ENCODE measurements around the gene USP15. TPM values are rescaled to one million over a fixed set of nuclear protein-coding genes. Genes with fewer than 3 reads are reported as not detected.

The USP15 gene
- total and polyA plus RNA-seq, 3 experiments from 2014 or later: 59.5 to 99.0 (median 90.9) TPM

DNA sequence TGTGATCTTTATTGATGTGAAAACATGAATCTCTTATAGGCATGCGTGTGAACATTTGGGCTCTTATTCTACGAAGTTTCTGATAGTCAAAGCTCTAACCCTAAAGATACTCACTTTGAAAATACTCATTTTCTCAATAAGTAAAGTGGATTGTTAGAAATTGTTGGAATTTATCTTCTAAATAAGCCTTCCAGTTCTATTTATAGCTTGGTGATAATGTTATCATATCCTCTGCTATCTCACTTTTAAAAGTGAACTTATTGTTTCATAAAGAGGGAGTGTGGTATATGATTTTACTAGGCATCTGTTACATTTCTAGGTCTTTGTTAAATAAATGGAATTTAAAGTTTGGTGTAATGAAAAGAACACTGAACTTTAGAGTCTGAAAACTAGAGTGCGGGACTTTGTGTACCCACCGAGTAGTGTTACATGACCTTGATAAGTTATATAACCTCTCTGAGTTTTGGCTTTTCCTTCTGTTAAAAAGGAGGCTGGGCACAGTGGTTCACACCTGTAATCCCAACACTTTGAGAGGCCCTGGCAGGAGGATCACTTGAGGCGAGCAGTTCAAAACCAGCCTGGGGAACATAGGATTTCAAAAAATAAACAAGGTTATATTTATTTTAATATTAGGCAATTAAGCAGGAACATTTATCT, 13.6 kb downstream of the USP15 start:
- Histone ChIP-seq H3K4me1 (ENCODE audit: insufficient read depth, low read length) (peaks cover 72% of the 10 kb centered on the region), H3K27me3 (ENCODE audit: insufficient read depth, low read length, poor library complexity, severe bottlenecking) (no peaks in the 10 kb centered on the region), H3K9me3 (ENCODE audit: low read length) (no peaks in the 10 kb centered on the region), H3K4me3 (ENCODE audit: low read length) (no peak overlapping the region), H3K36me3 (ENCODE audit: insufficient read depth, low read length) (no peaks in the 10 kb centered on the region), H3K27ac (ENCODE audit: low read depth, low read length) (no peak overlapping the region)
- ChIA-PET CTCF (no interaction called here), POLR2A (no interaction called here)
- DNase-seq: no peak
- Mint-ChIP-seq H3K27me3 (peaks cover 0 to 1% of the 10 kb centered on the region in 2 donors), H3K4me3 (peak overlapping the region in 6 of 7 donors; percentile 14 to 47 (median 27)), H3K9me3 (no peaks in the 10 kb centered on the region), H3K27ac (peak overlapping the region in 4 of 8 donors; percentile 19 to 79 (median 54)), H3K4me1 (peaks cover 80 to 93% (median 89%) of the 10 kb centered on the region in 3 donors), H3K36me3 (peaks cover 0 to 11% (median 0%) of the 10 kb centered on the region in 3 donors)

DNA sequence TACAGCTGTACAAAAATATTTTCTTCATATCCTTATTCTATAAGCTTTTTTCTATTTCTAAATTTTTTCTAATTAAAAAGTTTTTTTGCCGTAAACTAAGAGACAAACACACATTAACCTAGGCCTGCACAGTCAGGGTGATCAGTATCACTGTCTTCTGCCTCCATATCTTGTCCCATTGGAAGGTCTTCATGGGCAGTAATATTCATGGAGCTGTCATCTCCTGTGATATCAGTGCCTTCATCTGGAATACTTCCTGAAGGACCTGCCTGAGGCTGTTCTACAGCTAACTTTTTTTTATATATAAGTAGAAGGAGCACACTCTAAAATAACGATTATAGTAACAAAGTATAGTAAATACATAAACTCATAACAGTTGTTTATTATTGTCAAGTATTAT, 17.8 kb downstream of the USP15 start:
- Histone ChIP-seq H3K36me3 (ENCODE audit: insufficient read depth, low read length) (no peaks in the 10 kb centered on the region), H3K27ac (ENCODE audit: low read depth, low read length) (no peak overlapping the region), H3K27me3 (ENCODE audit: insufficient read depth, low read length, poor library complexity, severe bottlenecking) (no peaks in the 10 kb centered on the region), H3K4me3 (ENCODE audit: low read length) (no peak overlapping the region), H3K4me1 (ENCODE audit: insufficient read depth, low read length) (peaks cover 71% of the 10 kb centered on the region), H3K9me3 (ENCODE audit: low read length) (no peaks in the 10 kb centered on the region)
- DNase-seq: no peak
- Mint-ChIP-seq H3K27me3 (peaks cover 0 to under 1% of the 10 kb centered on the region in 2 donors), H3K36me3 (peaks cover 0 to 9% (median 0%) of the 10 kb centered on the region in 3 donors), H3K4me3 (no peak overlapping the region), H3K27ac (no peak overlapping the region), H3K4me1 (peaks cover 81 to 93% (median 90%) of the 10 kb centered on the region in 3 donors), H3K9me3 (no peaks in the 10 kb centered on the region)
- POLR2A ChIA-PET: interaction anchor here (0.7 kb wide), 1 partner anchor 18 kb away, joined by 3 read pairs; the partner anchor contains the start of gene USP15
- CTCF ChIA-PET: interaction anchor here (1.0 kb wide), 1 partner anchor 10 kb away, joined by 3 read pairs; no protein-coding TSS in a partner anchor

DNA sequence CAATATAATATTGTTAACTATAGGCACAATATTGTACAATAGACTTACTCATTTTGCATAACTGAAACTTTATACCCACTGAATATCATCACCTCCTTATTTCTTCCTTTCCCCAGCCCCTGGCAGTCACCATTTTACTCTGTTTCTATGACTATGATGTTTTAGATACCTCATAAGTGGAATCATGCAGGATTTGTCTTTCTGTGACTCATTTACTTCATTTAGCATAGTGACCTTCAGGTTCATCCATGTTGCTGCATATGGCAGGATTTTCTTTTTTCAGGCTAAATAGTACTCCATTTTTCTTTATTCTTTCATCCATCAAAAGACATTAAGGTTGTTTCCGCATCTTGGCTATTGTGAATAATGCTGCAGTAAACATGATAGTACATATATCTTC, 18.9 kb downstream of the USP15 start:
- Mint-ChIP-seq H3K27me3 (no peaks in the 10 kb centered on the region), H3K4me3 (peak overlapping the region in 1 of 7 donors; percentile 5), H3K9me3 (no peaks in the 10 kb centered on the region), H3K4me1 (peaks cover 76 to 92% (median 89%) of the 10 kb centered on the region in 3 donors), H3K27ac (no peak overlapping the region), H3K36me3 (peaks cover 0 to 9% (median 0%) of the 10 kb centered on the region in 3 donors)
- Histone ChIP-seq H3K27ac (ENCODE audit: low read depth, low read length) (no peak overlapping the region), H3K9me3 (ENCODE audit: low read length) (no peaks in the 10 kb centered on the region), H3K4me3 (ENCODE audit: low read length) (no peak overlapping the region), H3K4me1 (ENCODE audit: insufficient read depth, low read length) (peaks cover 64% of the 10 kb centered on the region), H3K36me3 (ENCODE audit: insufficient read depth, low read length) (no peaks in the 10 kb centered on the region), H3K27me3 (ENCODE audit: insufficient read depth, low read length, poor library complexity, severe bottlenecking) (no peaks in the 10 kb centered on the region)
- POLR2A ChIA-PET: no interaction called here
- CTCF ChIA-PET: no interaction called here
- DNase-seq: no peak

DNA sequence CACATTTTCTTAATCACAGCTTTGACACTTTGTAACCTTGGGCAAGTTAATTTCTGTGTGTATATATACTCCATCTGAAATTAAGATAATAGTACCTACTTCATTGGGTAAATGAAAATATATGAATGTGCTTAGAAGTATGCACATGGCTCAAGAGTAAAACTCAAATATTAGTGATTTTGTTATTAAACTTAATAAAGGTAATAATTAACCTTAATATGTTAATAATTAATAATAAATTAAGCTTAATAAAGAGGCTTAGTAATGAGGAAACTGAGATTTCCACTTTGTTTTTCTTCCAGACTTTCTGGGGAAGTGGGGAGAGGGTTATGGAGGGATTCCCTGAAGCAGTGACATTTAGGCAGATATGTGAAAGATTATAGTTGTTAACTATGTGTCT, 19.8 kb downstream of the USP15 start:
- Mint-ChIP-seq H3K27me3 (no peaks in the 10 kb centered on the region), H3K4me3 (no peak overlapping the region), H3K4me1 (peaks cover 75 to 92% (median 88%) of the 10 kb centered on the region in 3 donors), H3K27ac (peak overlapping the region in 1 of 8 donors; percentile 54), H3K36me3 (peaks cover 0 to 11% (median 0%) of the 10 kb centered on the region in 3 donors), H3K9me3 (no peaks in the 10 kb centered on the region)
- CTCF ChIA-PET: no interaction called here
- H3K4me1 ChIP-seq (ENCODE audit: insufficient read depth, low read length): peaks cover 55% of the 10 kb centered on the region
- POLR2A ChIA-PET: no interaction called here
- H3K9me3 ChIP-seq (ENCODE audit: low read length): no peaks in the 10 kb centered on the region
- H3K36me3 ChIP-seq (ENCODE audit: insufficient read depth, low read length): no peaks in the 10 kb centered on the region
- H3K4me3 ChIP-seq (ENCODE audit: low read length): no peak overlapping the region
- H3K27ac ChIP-seq (ENCODE audit: low read depth, low read length): no peak overlapping the region
- no peak for DNase-seq
- H3K27me3 ChIP-seq (ENCODE audit: insufficient read depth, low read length, poor library complexity, severe bottlenecking): no peaks in the 10 kb centered on the region

DNA sequence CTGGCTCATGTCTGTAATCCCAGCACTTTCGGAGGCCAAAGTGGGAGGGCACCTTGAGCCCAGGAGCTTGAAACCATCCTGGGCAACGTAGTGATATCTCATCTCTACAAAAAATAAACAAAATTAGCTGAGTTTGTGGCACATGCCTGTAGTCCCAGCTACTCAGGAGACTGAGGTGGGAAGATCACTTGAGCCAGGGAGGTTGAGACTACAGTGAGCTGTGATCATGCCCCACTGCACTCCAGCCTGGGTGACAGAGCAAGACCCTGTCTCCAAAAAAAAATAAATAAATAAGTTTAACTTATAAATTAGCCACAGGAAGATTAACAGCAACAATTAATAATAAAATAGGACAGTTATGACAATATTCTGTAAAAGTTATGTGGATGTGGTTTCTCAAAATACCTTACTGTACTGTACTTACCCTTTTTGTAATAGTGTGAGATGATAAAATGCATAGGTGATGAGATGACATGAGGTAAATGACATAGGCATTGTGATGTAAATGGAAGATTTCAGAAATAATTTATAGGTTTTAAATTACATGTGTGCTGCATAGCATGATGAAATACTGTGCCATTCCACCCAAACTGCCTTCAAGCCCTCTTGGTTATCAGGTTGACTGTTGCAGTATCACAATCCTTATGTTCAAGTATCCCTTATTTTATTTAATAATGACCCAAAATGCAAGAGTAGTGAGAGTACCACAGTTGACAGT, 22.0 kb downstream of the USP15 start:
- Mint-ChIP-seq H3K36me3 (peaks cover 11 to 25% (median 14%) of the 10 kb centered on the region in 3 donors), H3K4me3 (peak overlapping the region in 3 of 7 donors; percentile 8 to 42 (median 16))

DNA sequence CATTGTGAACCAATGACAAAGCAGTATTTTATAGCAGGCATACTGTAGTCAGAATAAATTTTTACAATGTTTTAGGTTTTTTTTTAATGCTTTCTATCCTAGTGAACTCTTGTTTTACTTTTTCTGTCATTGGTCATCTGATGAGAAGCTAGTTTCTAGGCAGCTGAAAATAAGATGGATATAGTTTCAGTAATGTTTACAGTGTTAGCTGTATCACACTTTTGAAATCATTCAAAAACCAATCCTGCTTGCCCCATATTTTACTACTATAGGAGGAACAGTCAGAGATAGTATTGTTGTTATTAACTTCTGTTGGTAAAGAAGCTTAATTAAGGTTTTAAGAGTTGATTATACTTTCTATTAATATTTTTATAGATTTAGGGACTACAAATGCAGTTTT, 24.5 kb downstream of the USP15 start:
- peaks cover 18 to 39% (median 37%) of the 10 kb centered on the region in 3 donors for H3K36me3 Mint-ChIP-seq
- CTCF ChIA-PET: interaction anchor here (0.6 to 0.8 kb wide), 2 partner anchors 9 to 32 kb away, joined by 3 read pairs; no protein-coding TSS in a partner anchor

More for the DNA sequence above, 22.0 kb downstream of the USP15 start:
- Mint-ChIP-seq H3K9me3 (no peaks in the 10 kb centered on the region), H3K27ac (peak overlapping the region in 6 of 8 donors; percentile 5 to 66 (median 17)), H3K27me3 (no peaks in the 10 kb centered on the region), H3K4me1 (peaks cover 72 to 92% (median 88%) of the 10 kb centered on the region in 3 donors)
- Histone ChIP-seq H3K9me3 (ENCODE audit: low read length) (no peaks in the 10 kb centered on the region), H3K27ac (ENCODE audit: low read depth, low read length) (no peak overlapping the region), H3K4me1 (ENCODE audit: insufficient read depth, low read length) (peaks cover 48% of the 10 kb centered on the region), H3K27me3 (ENCODE audit: insufficient read depth, low read length, poor library complexity, severe bottlenecking) (no peaks in the 10 kb centered on the region), H3K36me3 (ENCODE audit: insufficient read depth, low read length) (no peaks in the 10 kb centered on the region), H3K4me3 (ENCODE audit: low read length) (no peak overlapping the region)
- ChIA-PET CTCF (no interaction called here), POLR2A (no interaction called here)
- no peak for DNase-seq

DNA sequence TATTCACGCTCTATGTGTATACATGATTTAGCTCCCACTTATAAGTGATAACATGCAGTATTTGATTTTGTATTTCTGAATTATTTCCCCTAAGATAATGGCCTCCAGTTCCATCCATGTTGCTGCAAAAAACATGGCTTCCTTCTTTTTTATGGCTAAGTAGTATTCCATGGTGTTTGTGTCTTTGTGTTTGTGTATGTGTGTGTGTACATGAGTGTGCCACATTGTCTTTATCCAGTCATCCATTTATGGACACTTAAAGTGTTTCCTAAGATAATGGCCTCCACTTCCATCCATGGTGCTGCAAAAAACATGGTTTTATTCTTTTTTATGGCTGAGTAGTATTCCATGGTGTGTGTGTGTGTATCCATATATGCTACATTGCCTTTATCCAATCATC, 25.1 kb downstream of the USP15 start:
- peaks cover 4% of the 10 kb centered on the region for H3K9me3 ChIP-seq (ENCODE audit: low read length)
- no peak overlapping the region for H3K4me3 ChIP-seq (ENCODE audit: low read length)
- no peak overlapping the region for H3K27ac ChIP-seq (ENCODE audit: low read depth, low read length)
- DNase-seq: no peak
- H3K27ac Mint-ChIP-seq: peak overlapping the region in 3 of 8 donors; percentile 17 to 58 (median 52)
- H3K4me3 Mint-ChIP-seq: no peak overlapping the region
- no peaks in the 10 kb centered on the region for H3K27me3 ChIP-seq (ENCODE audit: insufficient read depth, low read length, poor library complexity, severe bottlenecking)
- ChIA-PET POLR2A (no interaction called here), CTCF (interaction anchor here (0.6 to 0.8 kb wide), 2 partner anchors 10 to 32 kb away, joined by 3 read pairs; no protein-coding TSS in a partner anchor)
- peaks cover 10 to 19% (median 13%) of the 10 kb centered on the region in 5 donors for H3K9me3 Mint-ChIP-seq
- H3K27me3 Mint-ChIP-seq: no peaks in the 10 kb centered on the region
- peaks cover 18 to 44% (median 41%) of the 10 kb centered on the region in 3 donors for H3K36me3 Mint-ChIP-seq
- H3K4me1 ChIP-seq (ENCODE audit: insufficient read depth, low read length): peaks cover 44% of the 10 kb centered on the region
- H3K4me1 Mint-ChIP-seq: peaks cover 85 to 98% (median 97%) of the 10 kb centered on the region in 3 donors
- H3K36me3 ChIP-seq (ENCODE audit: insufficient read depth, low read length): no peaks in the 10 kb centered on the region

More for the DNA sequence above, 24.5 kb downstream of the USP15 start:
- Histone ChIP-seq H3K27ac (ENCODE audit: low read depth, low read length) (no peak overlapping the region), H3K9me3 (ENCODE audit: low read length) (no peaks in the 10 kb centered on the region), H3K36me3 (ENCODE audit: insufficient read depth, low read length) (no peaks in the 10 kb centered on the region), H3K4me1 (ENCODE audit: insufficient read depth, low read length) (peaks cover 48% of the 10 kb centered on the region), H3K27me3 (ENCODE audit: insufficient read depth, low read length, poor library complexity, severe bottlenecking) (no peaks in the 10 kb centered on the region), H3K4me3 (ENCODE audit: low read length) (no peak overlapping the region)
- H3K27ac Mint-ChIP-seq: peak overlapping the region in 4 of 8 donors; percentile 17 to 42 (median 18)
- peaks cover 83 to 98% (median 97%) of the 10 kb centered on the region in 3 donors for H3K4me1 Mint-ChIP-seq
- peaks cover 6 to 14% (median 8%) of the 10 kb centered on the region in 5 donors for H3K9me3 Mint-ChIP-seq
- DNase-seq: no peak
- POLR2A ChIA-PET: no interaction called here
- H3K4me3 Mint-ChIP-seq: no peak overlapping the region
- H3K27me3 Mint-ChIP-seq: no peaks in the 10 kb centered on the region

DNA sequence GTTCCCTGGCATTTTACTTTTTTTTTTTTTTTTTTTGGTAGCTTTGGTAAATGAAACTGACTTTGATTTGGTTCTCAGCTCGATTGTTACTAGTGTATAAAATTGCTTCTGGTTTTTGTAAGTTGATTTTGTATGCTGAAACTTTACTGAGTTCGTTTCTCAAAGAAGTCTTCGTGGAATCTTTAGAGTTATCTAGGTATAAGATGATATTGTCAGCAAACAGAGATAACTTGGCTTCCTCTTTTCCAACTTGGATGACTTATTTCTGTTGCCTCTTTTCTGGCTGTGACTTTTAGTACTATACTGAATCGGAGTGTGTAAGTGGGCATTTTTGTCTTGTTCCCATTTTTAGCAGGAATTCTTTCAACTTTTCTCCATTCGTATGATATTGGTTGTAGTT, 28.1 kb downstream of the USP15 start:
- H3K36me3 ChIP-seq (ENCODE audit: insufficient read depth, low read length): no peaks in the 10 kb centered on the region
- H3K4me1 ChIP-seq (ENCODE audit: insufficient read depth, low read length): peaks cover 25% of the 10 kb centered on the region
- peaks cover 18 to 58% (median 55%) of the 10 kb centered on the region in 3 donors for H3K36me3 Mint-ChIP-seq
- H3K4me3 Mint-ChIP-seq: peak overlapping the region; percentile 12 to 64 (median 20)
- no peak overlapping the region for H3K4me3 ChIP-seq (ENCODE audit: low read length)
- peaks cover 73 to 95% (median 91%) of the 10 kb centered on the region in 3 donors for H3K4me1 Mint-ChIP-seq
- DNase-seq: no peak
- peaks cover 11% of the 10 kb centered on the region for H3K9me3 ChIP-seq (ENCODE audit: low read length)
- peaks cover 10 to 29% (median 23%) of the 10 kb centered on the region in 5 donors for H3K9me3 Mint-ChIP-seq
- H3K27ac ChIP-seq (ENCODE audit: low read depth, low read length): no peak overlapping the region
- POLR2A ChIA-PET: no interaction called here
- H3K27me3 ChIP-seq (ENCODE audit: insufficient read depth, low read length, poor library complexity, severe bottlenecking): no peaks in the 10 kb centered on the region
- no peaks in the 10 kb centered on the region for H3K27me3 Mint-ChIP-seq
- peak overlapping the region in 2 of 8 donors; percentile 19 to 61 for H3K27ac Mint-ChIP-seq
- CTCF ChIA-PET: interaction anchor here (1.0 kb wide), 1 partner anchor 17 kb away, joined by 3 read pairs; no protein-coding TSS in a partner anchor

Measured in CD8-positive, alpha-beta memory T cell (primary cell).